Renal cortex interstitium (tissue), 15 donors: ENCODE data around the gene HPCAL4. TPM values are rescaled to one million over a fixed set of nuclear protein-coding genes. Genes with fewer than 3 reads are reported as not detected.

Source experiments
- DNase-seq, 11 donors: peaks; one replicate each; pipeline ENCODE4 v3.0.0-alpha.2; 2013; ENCODE audit warnings: low read depth in 9 of 11, low spot score in 4 of 11; ENCODE audit errors: extremely low read depth in 1 of 11
- long read RNA-seq, 16 experiments: transcript quantifications; one replicate each; lab custom pipeline, GENCODE V29; 2026
- polyA plus RNA-seq, 3 donors: library from polyadenylated mRNA; unstranded; fragments of 120-200 nt; gene quantifications; one replicate each; pipeline ENCODE4 v1.2.1, GENCODE V29; 2013; ENCODE audit not compliant: insufficient read length in 3 of 3

HPCAL4 gene
- under 1 TPM; 0.30 to 0.77 (median 0.59) TPM for polyA plus RNA-seq
- long read RNA-seq, donor 1 = 0 reads
- long read RNA-seq, donor 2 = 0 reads
- long read RNA-seq, donor 3, full-length matches to known transcripts = 1 of 1 reads
- long read RNA-seq, donor 3, partial matches to known transcripts = 0 of 1 reads
- long read RNA-seq, donor 3, other reads (novel, unspliced or antisense) = 0 of 1 reads
- long read RNA-seq, donor 4 = 0 reads
- long read RNA-seq, donor 5 = 0 reads
- long read RNA-seq, donor 6 = 0 reads
- long read RNA-seq, donor 7 = 0 reads
- long read RNA-seq, donor 8 = 0 reads
- long read RNA-seq, donor 9, full-length matches to known transcripts = 1 of 1 reads
- long read RNA-seq, donor 9, partial matches to known transcripts = 0 of 1 reads
- long read RNA-seq, donor 9, other reads (novel, unspliced or antisense) = 0 of 1 reads
- long read RNA-seq, donor 10 = 0 reads
- long read RNA-seq, donor 11 = 0 reads
- long read RNA-seq, donor 12, full-length matches to known transcripts = 1 of 1 reads
- long read RNA-seq, donor 12, partial matches to known transcripts = 0 of 1 reads
- long read RNA-seq, donor 12, other reads (novel, unspliced or antisense) = 0 of 1 reads
- long read RNA-seq, donor 13 = 0 reads
- long read RNA-seq, donor 14 = 0 reads
- long read RNA-seq, donor 15 = 0 reads
- long read RNA-seq, donor 16 = 0 reads

DNA sequence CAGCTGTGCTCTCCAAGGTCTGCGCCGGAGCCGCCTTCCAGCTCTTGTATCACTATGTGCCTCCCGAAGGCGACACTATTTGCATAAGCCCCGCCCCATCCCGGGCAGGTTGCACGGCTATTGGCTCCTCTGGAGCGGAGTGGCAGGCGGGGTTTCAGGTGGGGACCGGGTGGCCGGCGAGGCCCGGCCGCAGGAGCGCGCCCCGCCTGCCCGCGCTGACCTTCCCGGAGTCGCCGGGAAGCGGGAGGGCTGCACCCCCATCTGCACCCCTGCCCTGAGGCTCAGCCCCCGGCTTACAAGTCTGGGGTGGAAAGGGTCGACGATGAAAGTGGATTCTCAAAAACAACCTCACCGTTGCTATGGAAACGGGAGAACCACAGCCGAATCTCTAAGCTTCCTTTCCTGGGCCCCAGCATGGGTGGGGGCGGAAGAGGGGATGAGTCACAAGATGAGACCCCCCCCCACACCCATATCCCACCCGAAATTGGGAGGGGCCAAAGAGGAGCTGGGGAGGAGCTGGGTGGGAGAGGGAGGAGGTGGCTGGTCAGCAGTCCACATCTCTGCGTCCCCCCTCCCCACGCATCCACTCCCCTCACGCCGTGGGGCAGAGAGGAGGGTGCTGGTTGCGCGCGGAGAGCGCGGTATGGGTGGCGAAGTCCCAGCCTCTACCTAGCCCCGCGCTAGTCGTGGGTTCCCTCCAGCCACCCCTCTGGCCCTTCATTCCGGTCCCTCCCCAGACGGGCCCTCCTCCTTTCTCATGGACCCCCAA lies at the start of gene HPCAL4:
Gene HPCAL4 (minus strand): TSS at position 51 of the 769 bp plus-strand sequence. CDS start 6,830 bp downstream, outside the sequence.
- peak; percentile 61 to 89 (median 83) for DNase-seq

DNA sequence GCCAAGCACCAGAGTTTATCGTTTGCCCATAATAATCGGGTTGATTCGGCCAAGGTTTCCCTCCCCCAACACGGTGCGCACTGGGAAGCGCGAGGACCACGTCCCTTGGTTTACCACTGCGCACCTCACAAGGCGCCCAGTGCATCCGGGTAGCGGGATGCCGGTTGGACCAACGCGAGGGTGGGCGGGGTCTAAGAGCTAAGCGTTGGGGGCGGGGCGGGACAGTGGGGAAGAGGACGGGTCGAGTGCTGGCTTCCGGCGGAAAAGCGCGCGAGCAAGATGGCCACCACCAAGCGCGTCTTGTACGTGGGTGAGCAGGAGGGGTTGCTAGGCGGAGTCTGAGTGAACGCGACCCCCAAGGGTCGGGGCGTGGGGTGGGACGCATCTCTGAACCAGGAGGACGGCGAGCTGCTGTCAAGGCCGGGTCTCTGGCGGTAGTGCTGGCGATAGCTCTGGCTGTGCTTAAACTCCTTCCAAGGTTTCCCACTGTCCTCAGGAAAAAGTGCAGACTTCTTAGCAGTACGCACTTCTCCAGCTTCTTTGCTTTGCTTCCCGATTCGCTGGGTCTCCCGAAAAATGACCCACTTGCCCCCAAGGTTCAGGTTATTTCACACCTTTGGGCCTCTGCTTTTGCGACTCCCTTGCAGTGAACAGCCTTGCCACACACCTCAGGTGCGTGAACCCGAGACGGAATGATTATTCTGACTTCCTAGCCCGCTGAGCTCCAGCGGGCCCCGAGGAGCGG lies 47.6 kb upstream of the HPCAL4 start, which contains the start of gene PPIE:
Gene PPIE (plus strand): TSS at position 261 of the 745 bp plus-strand sequence. CDS start 19 bp downstream, at position 280.
- peak; percentile 66 to 90 (median 84) for DNase-seq

DNA sequence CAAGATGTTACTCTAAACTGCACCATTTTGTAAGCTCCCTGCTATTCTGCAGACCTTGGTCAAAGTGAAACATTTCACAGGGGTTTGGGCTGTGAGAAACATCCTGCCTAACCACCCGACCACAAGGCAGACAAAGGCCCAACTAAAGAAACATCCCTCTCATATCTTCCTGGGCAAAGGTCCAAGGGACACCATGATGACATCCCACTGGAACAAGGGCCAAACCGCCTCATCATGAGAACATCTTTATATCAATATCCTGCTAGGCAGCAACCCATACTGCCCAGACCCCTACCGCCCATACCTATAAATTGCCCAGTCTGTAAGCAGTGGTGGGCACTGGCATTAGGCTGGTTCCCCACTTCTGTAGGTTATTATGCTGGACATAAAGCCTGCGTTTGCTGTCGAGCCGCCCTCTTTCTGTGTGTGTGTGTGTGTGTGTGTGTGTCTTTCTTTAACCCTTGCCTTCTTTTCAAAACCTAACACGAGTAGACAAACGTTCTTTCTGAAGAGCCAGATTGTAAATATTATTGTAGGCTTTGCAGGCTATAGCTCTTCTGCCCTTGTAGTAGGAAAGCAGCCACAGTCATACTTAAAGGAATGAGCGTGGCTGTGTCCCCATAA lies 46.4 kb upstream of the HPCAL4 start:
- DNase-seq = no peak

GRCh38 chr1:39735731-39736130 lies 44.5 kb upstream of the HPCAL4 start:
- DNase-seq = no peak

GRCh38 chr1:39733161-39733560 lies 41.9 kb upstream of the HPCAL4 start:
- DNase-seq = no peak

GRCh38 chr1:39732730-39733129 lies 41.5 kb upstream of the HPCAL4 start:
- no peak for DNase-seq

- no peak for DNase-seq
Observed at GRCh38 chr1:39729842-39730241, 38.6 kb upstream of the HPCAL4 start.

DNA sequence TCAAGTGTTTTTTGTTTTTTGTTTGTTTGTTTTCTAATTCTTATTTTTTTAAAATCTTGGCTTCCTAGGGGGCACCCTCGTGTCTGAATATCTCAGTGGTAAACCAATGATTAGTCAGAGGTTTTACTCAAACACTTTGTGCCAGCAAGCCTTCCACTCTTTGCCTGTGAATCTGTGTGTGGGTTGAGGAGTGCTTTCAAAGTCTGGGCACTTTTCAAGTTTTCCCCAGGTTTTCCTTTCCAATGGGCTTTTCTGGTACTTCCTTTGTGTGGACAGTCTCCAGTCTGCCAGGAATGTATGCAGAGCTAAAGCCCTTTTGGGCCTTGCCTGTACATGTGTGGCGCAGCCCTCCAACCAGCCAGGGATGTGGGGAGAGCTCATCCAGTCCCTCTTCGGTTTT lies 37.8 kb upstream of the HPCAL4 start:
- no peak for DNase-seq

DNA sequence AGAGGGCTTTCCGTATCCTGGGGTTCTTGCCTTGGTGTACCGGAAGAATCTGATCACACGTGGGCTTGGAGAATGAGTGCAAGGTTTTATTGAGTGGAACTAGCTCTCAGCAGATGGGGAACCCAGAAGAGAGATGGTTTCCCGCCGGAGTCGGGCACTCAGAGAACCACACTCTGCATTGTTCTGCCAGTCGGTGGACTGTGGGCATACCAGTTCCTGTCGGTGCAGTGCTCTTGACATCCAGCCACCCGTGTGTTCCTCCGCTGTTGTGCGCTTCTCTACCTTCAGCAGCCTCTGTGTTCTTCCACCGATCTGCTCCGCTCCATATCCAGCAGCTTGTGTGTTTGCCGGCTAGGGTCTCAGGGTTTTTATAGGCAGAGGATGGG lies 36.7 kb upstream of the HPCAL4 start:
- DNase-seq = no peak

DNA sequence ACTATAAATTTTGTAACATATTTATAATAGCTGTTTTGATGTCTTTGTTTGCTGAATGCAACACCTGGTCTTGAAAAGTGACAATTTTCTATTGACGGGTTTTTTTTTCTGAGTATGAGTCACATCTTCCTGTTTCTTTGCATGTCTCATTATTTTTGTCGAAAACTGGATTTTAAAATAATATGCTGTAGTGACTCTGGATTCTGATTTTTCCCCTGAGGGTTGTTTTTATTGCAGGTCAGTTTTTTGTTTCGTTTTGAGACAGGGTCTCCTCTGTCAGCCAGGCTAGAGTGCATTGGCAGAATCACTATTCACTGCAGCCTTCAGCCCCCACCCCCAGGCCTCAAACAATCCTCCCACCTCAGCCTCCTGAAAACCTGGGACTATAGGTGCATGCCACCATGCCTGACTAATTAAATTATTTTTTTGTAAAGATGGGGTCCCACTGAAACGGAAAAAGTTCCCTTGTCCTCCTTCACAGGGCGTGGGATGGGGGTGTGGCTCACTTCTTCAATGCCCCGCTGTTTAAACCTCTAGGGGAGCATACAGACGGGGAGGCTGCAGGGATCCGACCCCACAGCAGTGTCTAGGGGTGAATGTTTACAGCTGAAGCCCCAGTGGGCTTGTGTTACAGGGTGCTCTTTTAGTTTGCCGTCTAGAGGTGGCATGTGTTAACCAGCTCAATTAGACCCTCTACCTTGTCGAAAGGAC lies 36.1 kb upstream of the HPCAL4 start:
- no peak for DNase-seq

DNA sequence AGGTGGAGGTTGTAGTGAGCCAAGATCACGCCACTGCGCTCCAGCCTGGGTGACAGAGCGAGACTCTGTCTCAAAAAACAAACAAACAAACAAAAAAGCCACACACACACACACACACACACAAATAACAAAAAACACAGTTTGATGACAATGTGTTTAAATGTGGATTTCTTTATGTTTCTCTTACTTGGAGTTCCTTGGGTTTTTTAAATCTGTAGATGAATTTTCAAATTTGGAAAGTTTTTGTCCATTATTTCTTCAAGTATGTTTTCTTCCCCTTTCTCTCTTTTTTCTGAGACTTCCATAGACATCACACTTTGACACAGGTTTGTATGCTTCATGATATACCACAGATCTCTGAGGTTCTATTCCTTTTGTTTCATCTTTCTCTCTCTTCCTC lies 35.4 kb upstream of the HPCAL4 start:
- DNase-seq = no peak

GRCh38 chr1:39722495-39722894 lies 31.3 kb upstream of the HPCAL4 start:
- no peak for DNase-seq

- DNase-seq = no peak
Observed at GRCh38 chr1:39721664-39722063, 30.4 kb upstream of the HPCAL4 start.

GRCh38 chr1:39720094-39720999 lies 29.1 kb upstream of the HPCAL4 start:
- peak in 9 of 11 donors; percentile 36 to 77 (median 52) for DNase-seq

DNA sequence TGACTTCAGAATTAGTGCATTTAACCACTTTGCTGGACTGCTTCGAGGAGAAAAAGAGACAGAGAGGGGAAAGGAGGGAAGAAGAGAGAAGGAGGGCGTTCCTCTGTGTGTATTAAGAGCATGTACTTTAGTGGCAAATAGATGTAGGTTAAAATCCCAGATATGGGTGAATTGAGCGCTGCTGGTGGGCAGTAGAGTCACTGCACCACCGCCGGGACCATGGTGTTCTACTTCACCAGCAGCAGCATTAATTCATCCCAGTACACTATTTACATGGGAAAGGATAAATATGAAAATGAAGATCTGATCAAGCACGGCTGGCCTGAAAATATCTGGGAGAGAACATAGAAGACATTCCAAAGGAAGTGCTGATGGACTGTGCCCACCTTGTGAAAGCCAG lies 26.6 kb upstream of the HPCAL4 start:
- DNase-seq = no peak

DNA sequence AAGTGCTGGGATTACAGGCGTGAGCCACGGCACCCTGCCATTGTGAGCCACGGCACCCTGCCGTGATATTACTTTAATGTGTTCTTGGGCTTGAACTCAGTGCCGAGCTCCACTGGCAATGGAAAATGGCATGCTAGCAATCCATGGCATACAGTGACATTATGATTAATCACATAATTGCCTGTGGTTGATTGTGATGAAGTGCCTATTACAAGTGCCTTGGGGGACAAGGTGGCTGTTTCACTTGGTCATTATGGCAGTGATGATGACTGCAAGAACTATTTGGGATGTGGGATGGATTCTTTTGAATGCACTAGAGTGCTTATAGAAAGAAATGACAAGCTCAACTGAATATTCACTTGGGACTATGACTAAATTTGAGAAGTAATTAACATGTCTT lies 22.3 kb upstream of the HPCAL4 start:
- DNase-seq = no peak

DNA sequence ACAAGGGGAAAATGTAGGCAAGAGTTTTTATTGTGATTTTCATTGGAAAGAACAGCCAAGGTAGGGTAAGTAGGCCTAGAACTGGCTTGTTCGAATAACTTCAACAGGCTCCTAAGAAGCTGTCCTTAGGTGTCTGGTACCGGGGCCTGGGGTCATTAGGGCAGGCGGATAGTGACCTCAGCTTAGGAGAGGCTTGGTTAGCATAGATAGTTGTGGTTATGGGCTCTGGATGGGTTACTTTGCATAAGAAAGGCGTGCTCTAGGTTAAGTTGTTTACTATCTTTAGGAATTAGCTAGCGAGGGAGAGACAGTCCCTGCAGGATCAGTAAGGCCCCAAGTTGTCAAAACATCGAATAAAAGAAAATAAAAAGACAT lies 20.7 kb upstream of the HPCAL4 start:
- DNase-seq = no peak
